ENCODE results near the gene SORCS1. TPM values are rescaled to one million over a fixed set of nuclear protein-coding genes. Genes with fewer than 3 reads are reported as not detected.
A peak's percentile ranks its signal among the peaks of the same experiment; 100 is the strongest.

SORCS1 gene
- polyA plus RNA-seq, 1 donor from 2014 or later = not detected

DNA sequence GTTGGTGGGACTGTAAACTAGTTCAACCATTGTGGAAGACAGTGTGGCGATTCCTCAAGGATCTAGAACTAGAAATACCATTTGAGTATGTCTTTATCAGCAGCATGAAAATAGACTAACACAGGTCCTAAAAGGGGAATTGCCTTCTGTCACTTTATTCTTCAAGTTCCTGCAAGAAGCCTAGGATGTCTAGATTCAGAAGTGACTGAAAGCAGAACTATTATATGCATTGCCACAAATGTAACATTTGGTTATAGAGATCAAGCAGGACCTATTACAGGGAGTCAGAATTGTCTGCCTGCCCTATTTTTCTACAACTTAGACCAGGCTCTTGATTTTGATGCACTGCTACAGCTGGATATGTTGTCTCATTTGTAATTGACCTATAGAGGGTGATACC, 364.7 kb downstream of the SORCS1 start:
- Mint-ChIP-seq H3K9me3 (peaks cover 0 to 8% (median 2%) of the 10 kb centered on the region in 3 donors), H3K4me3 (no peak overlapping the region), H3K27ac (no peak overlapping the region), H3K36me3 (no peaks in the 10 kb centered on the region), H3K4me1 (peaks cover 0 to 4% (median 0%) of the 10 kb centered on the region in 3 donors), H3K27me3 (no peaks in the 10 kb centered on the region)

GRCh38 chr10:106795619-106796018, 368.9 kb downstream of the SORCS1 start:
- Mint-ChIP-seq H3K27me3 (no peaks in the 10 kb centered on the region), H3K4me1 (no peaks in the 10 kb centered on the region), H3K27ac (no peak overlapping the region), H3K9me3 (peaks cover 0 to 4% (median 2%) of the 10 kb centered on the region in 3 donors), H3K4me3 (no peak overlapping the region), H3K36me3 (no peaks in the 10 kb centered on the region)

DNA sequence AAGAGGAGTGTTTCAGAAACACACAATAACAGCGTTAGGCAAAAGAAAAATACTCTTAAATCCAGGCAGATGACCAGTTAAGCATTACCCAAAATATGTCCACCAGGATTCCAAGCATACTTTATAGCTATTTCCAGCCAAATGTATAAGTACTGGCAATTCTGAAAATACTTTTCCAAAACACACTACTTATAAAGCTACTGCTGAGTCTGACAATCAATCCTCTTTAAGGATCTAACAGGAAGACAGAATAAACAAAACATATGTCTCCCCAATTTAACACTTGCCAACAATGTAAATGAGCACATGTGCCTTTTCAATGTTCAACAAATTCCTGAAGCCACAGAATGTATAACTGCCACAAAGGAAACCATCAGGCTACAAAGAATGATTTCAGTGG, 370.9 kb downstream of the SORCS1 start:
- Mint-ChIP-seq H3K27ac (no peak overlapping the region), H3K4me1 (no peaks in the 10 kb centered on the region), H3K9me3 (peaks cover 4% of the 10 kb centered on the region in 3 donors), H3K4me3 (no peak overlapping the region), H3K27me3 (no peaks in the 10 kb centered on the region), H3K36me3 (no peaks in the 10 kb centered on the region)

- Mint-ChIP-seq H3K4me3 (no peak overlapping the region), H3K4me1 (no peaks in the 10 kb centered on the region), H3K9me3 (peaks cover 0 to 4% (median 2%) of the 10 kb centered on the region in 3 donors), H3K27me3 (no peaks in the 10 kb centered on the region), H3K36me3 (no peaks in the 10 kb centered on the region), H3K27ac (no peak overlapping the region)
Measured at GRCh38 chr10:106789623-106790022, 374.9 kb downstream of the SORCS1 start.

DNA sequence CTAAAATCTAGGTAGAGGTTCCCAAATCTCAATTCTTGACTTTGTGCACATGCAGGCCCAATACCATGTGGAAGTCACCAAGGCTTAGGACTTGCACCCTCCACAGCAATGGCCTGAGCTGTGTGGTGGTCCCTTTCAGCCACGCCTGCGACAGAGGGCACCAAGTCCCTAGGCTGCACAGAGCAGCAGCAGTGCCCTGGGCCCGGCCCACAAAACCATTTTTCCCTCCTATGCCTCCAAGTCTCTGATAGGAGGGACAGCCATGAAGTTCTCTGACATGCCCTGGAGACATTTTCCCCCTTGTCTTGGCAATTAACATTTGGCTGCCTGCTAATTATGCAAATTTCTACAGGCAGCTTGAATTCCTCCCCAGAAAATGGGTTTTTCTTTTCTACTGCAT, 375.5 kb downstream of the SORCS1 start:
- peaks cover 0 to 4% (median 2%) of the 10 kb centered on the region in 3 donors for H3K9me3 Mint-ChIP-seq
- no peak overlapping the region for H3K27ac Mint-ChIP-seq
- no peaks in the 10 kb centered on the region for H3K4me1 Mint-ChIP-seq
- H3K4me3 Mint-ChIP-seq = no peak overlapping the region
- no peaks in the 10 kb centered on the region for H3K27me3 Mint-ChIP-seq
- no peaks in the 10 kb centered on the region for H3K36me3 Mint-ChIP-seq

- Mint-ChIP-seq H3K4me3 (no peak overlapping the region), H3K4me1 (no peaks in the 10 kb centered on the region), H3K27ac (no peak overlapping the region), H3K27me3 (no peaks in the 10 kb centered on the region), H3K9me3 (peaks cover 0 to 7% (median 2%) of the 10 kb centered on the region in 3 donors), H3K36me3 (no peaks in the 10 kb centered on the region)
Measured at GRCh38 chr10:106785528-106785927, 379.0 kb downstream of the SORCS1 start.

DNA sequence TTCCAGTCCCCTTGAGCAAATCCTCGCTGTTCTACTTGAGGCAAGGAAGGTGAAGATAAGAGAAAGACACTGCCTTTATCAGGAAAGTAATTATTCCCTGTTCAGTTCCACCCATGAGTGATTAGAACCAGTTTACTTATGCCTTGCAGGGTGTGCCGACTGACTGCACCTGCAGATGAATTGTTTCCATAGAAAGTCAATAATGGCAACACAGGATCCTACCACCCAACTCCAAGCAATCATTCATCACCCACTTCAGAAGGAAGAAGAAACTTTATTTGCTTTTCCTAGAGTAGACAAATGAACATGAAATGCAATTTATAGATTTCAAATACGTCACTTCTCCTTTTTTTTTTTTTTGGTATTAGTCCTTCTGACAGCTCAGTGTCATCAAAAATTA, 383.9 kb downstream of the SORCS1 start:
- Mint-ChIP-seq H3K36me3 (peaks cover 2% of the 10 kb centered on the region), H3K4me3 (no peak overlapping the region), H3K9me3 (peaks cover 0 to 2% (median 0%) of the 10 kb centered on the region in 3 donors), H3K27ac (no peak overlapping the region), H3K27me3 (no peaks in the 10 kb centered on the region), H3K4me1 (no peaks in the 10 kb centered on the region)

GRCh38 chr10:106777841-106778240, 386.7 kb downstream of the SORCS1 start:
- no peak overlapping the region for H3K4me3 Mint-ChIP-seq
- no peak overlapping the region for H3K27ac Mint-ChIP-seq
- H3K27me3 Mint-ChIP-seq = no peaks in the 10 kb centered on the region
- peaks cover 0 to 2% (median 0%) of the 10 kb centered on the region in 3 donors for H3K9me3 Mint-ChIP-seq
- H3K4me1 Mint-ChIP-seq = no peaks in the 10 kb centered on the region
- peaks cover 2% of the 10 kb centered on the region for H3K36me3 Mint-ChIP-seq

GRCh38 chr10:106775127-106775526, 389.4 kb downstream of the SORCS1 start:
- Mint-ChIP-seq H3K4me3 (no peak overlapping the region), H3K36me3 (peaks cover 2% of the 10 kb centered on the region), H3K27ac (no peak overlapping the region), H3K27me3 (no peaks in the 10 kb centered on the region), H3K9me3 (no peaks in the 10 kb centered on the region), H3K4me1 (no peaks in the 10 kb centered on the region)

DNA sequence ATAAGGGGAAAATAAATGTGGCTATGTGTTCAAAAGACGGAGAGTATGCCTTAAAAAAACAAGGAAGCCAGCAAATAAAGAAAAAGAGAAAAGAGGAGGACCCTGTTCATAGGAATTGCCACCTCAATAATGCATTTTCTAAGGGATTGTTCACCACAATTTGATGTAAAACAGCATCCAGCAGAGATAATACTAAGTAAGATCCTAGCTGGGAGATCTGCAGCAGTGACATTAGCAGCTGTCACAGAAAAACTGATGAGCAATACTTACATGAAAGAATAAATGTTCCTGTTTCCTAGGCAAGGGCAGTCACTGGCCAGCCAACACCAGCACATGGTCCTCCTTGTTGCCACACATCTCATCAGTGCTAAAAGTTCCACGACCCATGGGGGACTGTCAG, 391.5 kb downstream of the SORCS1 start:
- Mint-ChIP-seq H3K4me1 (no peaks in the 10 kb centered on the region), H3K27ac (no peak overlapping the region), H3K9me3 (no peaks in the 10 kb centered on the region), H3K4me3 (no peak overlapping the region), H3K36me3 (no peaks in the 10 kb centered on the region), H3K27me3 (no peaks in the 10 kb centered on the region)

DNA sequence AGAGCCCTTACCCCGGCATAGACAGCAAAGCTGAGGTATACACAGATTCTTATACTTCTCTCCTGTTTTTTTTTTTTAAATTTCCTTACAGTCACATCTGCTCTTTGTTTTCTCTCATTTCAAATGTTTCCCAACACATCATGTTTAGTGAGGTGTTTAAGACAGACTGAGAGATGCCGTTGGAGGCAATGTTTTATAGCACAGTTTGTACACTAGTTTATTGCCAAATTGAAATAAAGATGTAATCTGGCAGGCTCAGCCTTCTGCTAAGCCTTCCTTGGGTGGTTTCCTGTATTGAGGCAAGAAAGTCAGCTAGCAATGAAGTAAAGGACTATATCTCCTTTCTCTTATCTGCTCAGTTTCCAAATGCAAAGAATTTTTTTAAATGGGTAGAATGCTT, 393.4 kb downstream of the SORCS1 start:
- Mint-ChIP-seq H3K4me1 (no peaks in the 10 kb centered on the region), H3K36me3 (no peaks in the 10 kb centered on the region), H3K27ac (peak overlapping the region in 1 of 3 donors; percentile 54), H3K4me3 (no peak overlapping the region), H3K9me3 (no peaks in the 10 kb centered on the region), H3K27me3 (peaks cover 2% of the 10 kb centered on the region)

- H3K4me3 Mint-ChIP-seq = no peak overlapping the region
- no peak overlapping the region for H3K27ac Mint-ChIP-seq
- no peaks in the 10 kb centered on the region for H3K36me3 Mint-ChIP-seq
- no peaks in the 10 kb centered on the region for H3K4me1 Mint-ChIP-seq
- peaks cover 2% of the 10 kb centered on the region for H3K27me3 Mint-ChIP-seq
- H3K9me3 Mint-ChIP-seq = peaks cover 0 to 1% (median 0%) of the 10 kb centered on the region in 3 donors
Measured at GRCh38 chr10:106768204-106768603, 396.3 kb downstream of the SORCS1 start.

DNA sequence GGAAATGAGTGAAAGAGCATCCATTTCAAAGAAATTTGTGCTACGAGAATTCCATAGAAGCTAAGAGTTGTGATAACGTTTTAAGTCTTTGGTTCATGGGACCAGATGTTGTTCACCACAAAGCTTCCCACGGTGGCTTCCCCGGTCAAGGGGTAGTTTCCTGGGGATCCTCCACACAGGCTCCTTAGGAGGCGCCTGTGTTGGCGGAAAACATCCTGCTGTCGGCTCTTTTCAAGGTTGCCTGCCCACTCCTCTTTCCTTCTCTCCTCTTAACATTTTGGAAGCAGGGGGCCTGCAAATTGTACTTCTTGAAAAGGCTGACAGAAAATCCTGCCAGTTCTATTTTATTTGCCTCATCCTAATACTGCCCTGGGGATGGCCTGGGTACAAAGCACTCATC, 398.6 kb downstream of the SORCS1 start:
- no peak overlapping the region for H3K4me3 Mint-ChIP-seq
- no peaks in the 10 kb centered on the region for H3K4me1 Mint-ChIP-seq
- H3K36me3 Mint-ChIP-seq = no peaks in the 10 kb centered on the region
- H3K27me3 Mint-ChIP-seq = peaks cover 2% of the 10 kb centered on the region
- H3K9me3 Mint-ChIP-seq = peaks cover 0 to 1% (median 0%) of the 10 kb centered on the region in 3 donors
- H3K27ac Mint-ChIP-seq = no peak overlapping the region

GRCh38 chr10:106765241-106765754, 399.2 kb downstream of the SORCS1 start:
- Mint-ChIP-seq H3K36me3 (no peaks in the 10 kb centered on the region), H3K4me3 (no peak overlapping the region), H3K9me3 (peaks cover 0 to 1% (median 0%) of the 10 kb centered on the region in 3 donors), H3K4me1 (no peaks in the 10 kb centered on the region), H3K27me3 (peaks cover 2% of the 10 kb centered on the region), H3K27ac (no peak overlapping the region)

DNA sequence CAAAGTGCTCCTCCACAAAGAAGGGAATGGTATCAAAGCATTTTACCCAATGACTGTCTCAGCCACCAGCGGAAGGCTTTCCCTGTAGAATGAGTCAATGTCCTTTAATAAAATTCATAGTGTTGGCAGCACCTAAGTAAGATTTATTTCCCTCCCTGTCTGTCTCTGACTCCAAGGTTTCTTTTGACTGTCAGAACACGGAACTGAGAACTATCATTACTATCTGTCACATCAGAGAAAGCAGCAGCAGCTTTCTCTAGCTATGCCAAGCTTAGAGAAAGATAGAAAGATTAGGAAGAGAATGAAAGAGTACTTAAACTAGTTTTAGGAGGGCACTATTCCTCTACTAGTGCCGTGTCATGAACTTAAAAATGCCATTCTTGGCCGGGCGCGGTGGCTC, 400.1 kb downstream of the SORCS1 start:
- Mint-ChIP-seq H3K9me3 (peaks cover 0 to 1% (median 0%) of the 10 kb centered on the region in 3 donors), H3K4me1 (no peaks in the 10 kb centered on the region), H3K27ac (no peak overlapping the region)

DNA sequence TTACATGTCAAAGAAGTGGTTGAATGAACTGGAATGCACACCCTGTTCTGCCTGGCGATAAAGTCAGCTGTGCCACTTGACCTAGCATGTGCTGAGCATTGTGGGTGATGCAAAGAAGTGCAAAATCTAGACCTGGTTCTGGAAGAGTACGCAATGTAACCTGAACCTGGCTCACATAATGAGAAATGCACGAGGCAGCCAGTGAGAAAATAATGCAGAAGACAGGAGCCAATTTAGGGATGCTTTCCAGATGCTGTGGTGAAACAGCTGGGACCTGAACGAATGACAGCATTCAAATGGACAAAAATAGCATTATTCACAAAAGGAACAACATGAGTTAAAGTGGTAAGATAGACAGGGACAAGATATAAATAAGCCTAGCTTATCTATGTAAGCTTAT, 402.6 kb downstream of the SORCS1 start:
- H3K4me1 Mint-ChIP-seq = no peaks in the 10 kb centered on the region
- peaks cover 2% of the 10 kb centered on the region for H3K27me3 Mint-ChIP-seq
- peaks cover 0 to 1% (median 0%) of the 10 kb centered on the region in 3 donors for H3K9me3 Mint-ChIP-seq
- H3K27ac Mint-ChIP-seq = no peak overlapping the region
- peak overlapping the region in 1 of 4 donors; percentile 33 for H3K4me3 Mint-ChIP-seq
- H3K36me3 Mint-ChIP-seq = no peaks in the 10 kb centered on the region

More for the DNA sequence above, 400.1 kb downstream of the SORCS1 start:
- Mint-ChIP-seq H3K27me3 (peaks cover 2% of the 10 kb centered on the region), H3K36me3 (no peaks in the 10 kb centered on the region), H3K4me3 (no peak overlapping the region)

Measured in IgD-negative memory B cell (primary cell).